GM23338 (cell line): ENCODE measurements around the gene BTBD9. TPM values are rescaled to one million over a fixed set of nuclear protein-coding genes. Genes with fewer than 3 reads are reported as not detected.

Experiments used
- ATAC-seq: fragments of 200-7000 bp; cut with Tn5 transposase; 3 replicates; pipeline ENCODE4 v1.9.1; 2020
- DNase-seq: peaks from one replicate; pipeline ENCODE4 v3.0.0-alpha.2; 2015; ENCODE audit warnings: low spot score
- H2AFZ ChIP-seq: fragments of 200-600 bp; sonication (generic); 2 replicates; pipeline ENCODE4 v1.8.0; 2016; ENCODE audit warnings: antibody characterized with exemption, mild to moderate bottlenecking, moderate library complexity
- H3F3A ChIP-seq: fragments of 200-600 bp; sonication (generic); replicated peaks from 2 replicates; pipeline ENCODE4 v1.8.0; 2017; ENCODE audit warnings: antibody characterized with exemption, mixed run types, low read depth
- H3K27ac ChIP-seq: fragments of 200-600 bp; sonication (generic); 2 replicates; pipeline ENCODE4 v1.6.1; 2016; ENCODE audit warnings: low read depth
- H3K27me3 ChIP-seq: fragments of 200-600 bp; sonication (generic); 2 replicates; pipeline ENCODE4 v1.8.0; 2016; ENCODE audit warnings: mild to moderate bottlenecking, mixed run types, moderate library complexity; ENCODE audit not compliant: insufficient read depth
- H3K36me3 ChIP-seq: fragments of 200-600 bp; sonication (generic); 2 replicates; pipeline ENCODE4 v1.8.0; 2016; ENCODE audit warnings: mild to moderate bottlenecking; ENCODE audit not compliant: insufficient read depth
- H3K4me1 ChIP-seq: fragments of 200-600 bp; sonication (generic); 2 replicates; pipeline ENCODE4 v1.8.0; 2016; ENCODE audit warnings: mild to moderate bottlenecking, moderate library complexity; ENCODE audit not compliant: insufficient read depth
- H3K4me2 ChIP-seq: fragments of 200-600 bp; sonication (generic); 2 replicates; pipeline ENCODE4 v1.7.1; 2017; ENCODE audit warnings: mixed run types
- H3K4me3 ChIP-seq: fragments of 200-600 bp; sonication (generic); 2 replicates; pipeline ENCODE4 v1.6.1; 2016; ENCODE audit warnings: mixed run types
- H3K79me2 ChIP-seq: fragments of 200-600 bp; sonication (generic); replicated peaks from 2 replicates; pipeline ENCODE4 v1.8.0; 2017; ENCODE audit warnings: mild to moderate bottlenecking; ENCODE audit not compliant: insufficient read depth
- H3K9me2 ChIP-seq: fragments of 200-600 bp; sonication (generic); 2 replicates; pipeline ENCODE4 v1.8.0; 2017; ENCODE audit not compliant: insufficient read depth
- H4K20me1 ChIP-seq: fragments of 200-600 bp; sonication (generic); replicated peaks from 2 replicates; pipeline ENCODE4 v1.8.0; 2017; ENCODE audit warnings: mild to moderate bottlenecking; ENCODE audit not compliant: insufficient read depth
- H3K27ac Mint-ChIP-seq: 2 replicates; pipeline ENCODE4 v1.8.0; 2020; ENCODE audit warnings: inconsistent platforms, mild to moderate bottlenecking, moderate library complexity, mixed read lengths
- H3K27me3 Mint-ChIP-seq: 3 replicates; pipeline ENCODE4 v1.8.0; 2022; ENCODE audit warnings: low read depth, mild to moderate bottlenecking, moderate library complexity, mixed read lengths, inconsistent platforms; ENCODE audit not compliant: insufficient read depth, poor library complexity
- H3K36me3 Mint-ChIP-seq: 3 replicates; pipeline ENCODE4 v1.8.0; 2021; ENCODE audit warnings: low read depth, mild to moderate bottlenecking, inconsistent platforms, moderate library complexity, mixed read lengths
- H3K4me1 Mint-ChIP-seq: 3 replicates; pipeline ENCODE4 v1.8.0; 2020; ENCODE audit warnings: mild to moderate bottlenecking, inconsistent platforms, mixed read lengths
- H3K4me3 Mint-ChIP-seq: 3 replicates; pipeline ENCODE4 v1.8.0; 2021; ENCODE audit warnings: moderate library complexity, mild to moderate bottlenecking, inconsistent platforms, mixed read lengths
- H3K9me3 Mint-ChIP-seq: 3 replicates; pipeline ENCODE4 v1.8.0; 2020; ENCODE audit warnings: moderate library complexity, mild to moderate bottlenecking, inconsistent platforms, mixed read lengths
- CREB1 ChIP-seq: fragments of 250-450 bp; sonication (Bioruptor Pico); IDR thresholded peaks from 2 replicates; pipeline ENCODE4 v1.5.0; 2020; ENCODE audit warnings: low read depth, mild to moderate bottlenecking, moderate library complexity
- CTCF ChIP-seq, 2 experiments: fragments of 200-600 bp in 1 of 2; sonication (generic) in 1 of 2; conservative IDR thresholded peaks; 2 replicates each; pipeline versions ENCODE4 v1.5.1 to v1.6.1; 2016 to 2017; ENCODE audit warnings: antibody characterized with exemption in 2 of 2, low read depth in 2 of 2, mild to moderate bottlenecking in 2 of 2, moderate library complexity in 1 of 2
- ETS1 ChIP-seq: IDR thresholded peaks from 2 replicates; pipeline ENCODE4 v1.6.1; 2016; ENCODE audit warnings: antibody characterized with exemption
- EZH2 ChIP-seq: fragments of 200-600 bp; sonication (generic); IDR thresholded peaks from one replicate; pipeline ENCODE4 v1.8.0; 2017; ENCODE audit warnings: antibody characterized with exemption, mild to moderate bottlenecking, low read depth; ENCODE audit not compliant: unreplicated experiment
- EZH2phosphoT487 ChIP-seq: fragments of 200-600 bp; sonication (generic); IDR thresholded peaks from one replicate; pipeline ENCODE4 v1.8.1; 2018; ENCODE audit warnings: antibody characterized with exemption; ENCODE audit not compliant: unreplicated experiment
- JUNB ChIP-seq: IDR thresholded peaks from one replicate; pipeline ENCODE4 v1.6.1; 2016; ENCODE audit warnings: antibody characterized with exemption; ENCODE audit not compliant: unreplicated experiment
- NANOG ChIP-seq: IDR thresholded peaks from 2 replicates; pipeline ENCODE4 v1.6.1; 2016; ENCODE audit warnings: antibody characterized with exemption, borderline replicate concordance
- POLR2AphosphoS5 ChIP-seq: IDR thresholded peaks from 2 replicates; pipeline ENCODE4 v1.6.1; 2016; ENCODE audit warnings: antibody characterized with exemption, low read depth
- REST ChIP-seq: IDR thresholded peaks from one replicate; pipeline ENCODE4 v1.6.1; 2018; ENCODE audit warnings: antibody characterized with exemption; ENCODE audit not compliant: unreplicated experiment
- STAT1 ChIP-seq: IDR thresholded peaks from one replicate; pipeline ENCODE4 v1.6.1; 2016; ENCODE audit warnings: antibody characterized with exemption; ENCODE audit not compliant: unreplicated experiment
- ZNF114 ChIP-seq: fragments of 250-450 bp; sonication (Bioruptor Pico); IDR thresholded peaks from 2 replicates; pipeline ENCODE4 v1.5.0; 2020; ENCODE audit warnings: mild to moderate bottlenecking, moderate library complexity
- ZNF331 ChIP-seq: fragments of 250-450 bp; sonication (Bioruptor Pico); IDR thresholded peaks from 2 replicates; pipeline ENCODE4 v1.5.0; 2020; ENCODE audit warnings: low read depth, mild to moderate bottlenecking, moderate library complexity
- ZNF462 ChIP-seq: fragments of 250-450 bp; sonication (Bioruptor Pico); IDR thresholded peaks from 2 replicates; pipeline ENCODE4 v1.5.0; 2020; ENCODE audit warnings: mild to moderate bottlenecking, moderate library complexity
- polyA plus RNA-seq: library from polyadenylated mRNA; unstranded; fragments of >200 nt; fragmentation: Nextera tagmentation; extraction: Ambion mirVana; gene quantifications from 2 replicates; pipeline ENCODE4 v1.2.1, GENCODE V29; 2016
- total RNA-seq: library from RNA; depleted of rRNA; stranded (reverse); fragments of >200 nt; shearing (Covaris generic); gene quantifications from 2 replicates; pipeline ENCODE4 v1.2.3, GENCODE V29; 2014

The BTBD9 gene
- total and polyA plus RNA-seq, 2 experiments from 2014 or later = 4.2 to 5.3 TPM

GRCh38 chr6:38504996-38505395, 134.7 kb downstream of the BTBD9 start:
- no peak for ATAC-seq
- Mint-ChIP-seq H3K4me3 (no peak overlapping the region), H3K36me3 (no peaks in the 10 kb centered on the region), H3K27me3 (no peaks in the 10 kb centered on the region), H3K27ac (no peak overlapping the region), H3K9me3 (no peaks in the 10 kb centered on the region), H3K4me1 (peaks cover 8% of the 10 kb centered on the region)
- H3K27ac ChIP-seq = no peak overlapping the region
- H3K4me3 ChIP-seq = no peak overlapping the region
- H4K20me1 ChIP-seq = no peaks in the 10 kb centered on the region
- no peaks in the 10 kb centered on the region for H3K27me3 ChIP-seq
- H3K9me2 ChIP-seq = no peaks in the 10 kb centered on the region
- TF ChIP-seq ZNF114 (no peak), NANOG (no peak), POLR2AphosphoS5 (no peak), ETS1 (no peak), ZNF462 (CRISPR knock-in tag) (no peak), CREB1 (CRISPR knock-in tag) (no peak), EZH2phosphoT487 (no peak), EZH2 (no peak), ZNF331 (CRISPR knock-in tag) (no peak), CTCF (conservative IDR thresholded peaks at IDR 0.05; ENCODE audit: low read depth in 2 of 2) (no peak), JUNB (no peak), REST (no peak), STAT1 (no peak)
- H3K79me2 ChIP-seq = no peaks in the 10 kb centered on the region
- H3F3A ChIP-seq = no peaks in the 10 kb centered on the region
- no peak for DNase-seq
- no peak overlapping the region for H2AFZ ChIP-seq
- peaks cover 24% of the 10 kb centered on the region for H3K4me1 ChIP-seq
- no peaks in the 10 kb centered on the region for H3K36me3 ChIP-seq
- no peak overlapping the region for H3K4me2 ChIP-seq
